Caco-2 (cell line): ENCODE measurements around the gene CFAP20. TPM values are rescaled to one million over a fixed set of nuclear protein-coding genes. Genes with fewer than 3 reads are reported as not detected.

Source experiments
- BruUV-seq: library from RNA; stranded (reverse); fragments of 400-500 nt; replicated peaks from 2 replicates; lab custom pipeline; 2021; lab: Mats Ljungman, UMichigan
- CTCF ChIA-PET: fragments of 300-600 bp; sonication (Branson Sonifier 250); formaldehyde crosslinking; loops from one replicate; lab custom pipeline; 2022; ENCODE audit warnings: antibody characterized with exemption; lab: Charles Lee
- POLR2A ChIA-PET: fragments of 300-600 bp; sonication (Branson Sonifier 250); formaldehyde crosslinking; loops from one replicate; lab custom pipeline; 2022; ENCODE audit warnings: antibody characterized with exemption; lab: Charles Lee
- DNase-seq, 2 experiments: peaks; one replicate each; pipeline versions ENCODE4 v3.0.0 to v3.0.0-alpha.2; 2020 to 2022
- H3K27me3 ChIP-seq: replicated peaks from 2 replicates; pipeline ENCODE4 v1.6.0; 2011; ENCODE audit warnings: low read length; ENCODE audit not compliant: control insufficient read depth, insufficient read depth
- H3K36me3 ChIP-seq: 2 replicates; pipeline ENCODE4 v1.5.1; 2011; ENCODE audit warnings: low read length; ENCODE audit not compliant: control insufficient read depth, insufficient read depth
- H3K4me1 ChIP-seq: fragments of 250-450 bp; sonication (Bioruptor Pico); 2 replicates; pipeline ENCODE4 v1.5.1; 2020; ENCODE audit warnings: mild to moderate bottlenecking
- H3K4me3 ChIP-seq: 2 replicates; pipeline ENCODE4 v1.5.1; 2011; ENCODE audit warnings: low read depth, mild to moderate bottlenecking, control low read depth, low read length
- H3K9me3 ChIP-seq: fragments of 250-450 bp; sonication (Bioruptor Pico); 2 replicates; pipeline ENCODE4 v1.5.1; 2020; ENCODE audit warnings: mild to moderate bottlenecking, moderate library complexity
- H3K27ac Mint-ChIP-seq: one replicate; pipeline ENCODE4 v1.8.0; 2022; ENCODE audit warnings: mixed read lengths; ENCODE audit not compliant: unreplicated experiment
- H3K27me3 Mint-ChIP-seq: one replicate; pipeline ENCODE4 v1.8.0; 2022; ENCODE audit warnings: mixed read lengths; ENCODE audit not compliant: insufficient read depth, unreplicated experiment
- H3K36me3 Mint-ChIP-seq: one replicate; pipeline ENCODE4 v1.8.0; 2022; ENCODE audit warnings: mild to moderate bottlenecking, mixed read lengths; ENCODE audit not compliant: insufficient read depth, unreplicated experiment
- H3K4me1 Mint-ChIP-seq: one replicate; pipeline ENCODE4 v1.8.0; 2022; ENCODE audit warnings: low read depth, mixed read lengths; ENCODE audit not compliant: unreplicated experiment
- H3K4me3 Mint-ChIP-seq: one replicate; pipeline ENCODE4 v1.8.0; 2022; ENCODE audit warnings: mild to moderate bottlenecking, moderate library complexity, mixed read lengths; ENCODE audit not compliant: unreplicated experiment
- H3K9me3 Mint-ChIP-seq: one replicate; pipeline ENCODE4 v1.8.0; 2022; ENCODE audit warnings: mixed read lengths; ENCODE audit not compliant: unreplicated experiment
- intact Hi-C: fragments of 100-400 bp; cut with micrococcal nuclease; formaldehyde crosslinking; loops from one replicate; pipeline ENCODE4 v1.10.0; 2022; ENCODE audit not compliant: unreplicated experiment
- total RNA-seq: library from RNA; stranded (reverse); gene quantifications from 2 replicates; pipeline ENCODE4 v1.2.3, GENCODE V29; 2022
- TF ChIP-seq, protein P1 (sequence below), 2 experiments: fragments of 200-600 bp in 1 of 2; IDR thresholded peaks; 1 replicate in 1 of 2; 2 replicates in 1 of 2; pipeline versions ENCODE4 v1.5.1 to v1.8.0; 2011 to 2022; ENCODE audit warnings: antibody characterized with exemption in 1 of 2, control low read depth in 1 of 2, inconsistent platforms in 1 of 2, low read depth in 1 of 2, low read length in 1 of 2, mild to moderate bottlenecking in 1 of 2, moderate library complexity in 1 of 2; ENCODE audit not compliant: insufficient read depth in 1 of 2, severe bottlenecking in 1 of 2, unreplicated experiment in 1 of 2

Gene CFAP20
- total RNA-seq, 1 experiment from 2014 or later, result 73.2 TPM

DNA sequence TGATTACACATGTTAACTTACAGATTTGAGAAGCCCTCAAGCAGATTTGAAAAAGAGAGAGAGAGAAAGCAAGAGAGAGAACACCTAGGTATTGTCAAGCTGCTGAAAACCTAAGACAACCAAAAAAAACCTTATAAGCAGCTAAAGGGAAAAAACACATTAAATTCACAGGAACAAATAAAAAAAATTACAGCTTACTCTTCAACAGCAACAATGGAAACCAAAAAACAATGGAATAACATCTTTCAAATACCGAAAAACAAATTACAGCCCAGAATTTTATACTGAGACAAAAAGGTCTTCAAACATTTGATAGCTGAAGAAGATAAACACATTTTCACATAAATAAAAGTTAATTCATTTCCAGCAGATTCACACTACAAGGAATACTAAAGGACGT is 8.4 kb upstream of the CFAP20 start:
- ChIA-PET POLR2A (no interaction called here), CTCF (no interaction called here)
- Mint-ChIP-seq H3K27me3 (peaks cover 6% of the 10 kb centered on the region), H3K36me3 (no peaks in the 10 kb centered on the region), H3K4me3 (no peak overlapping the region), H3K9me3 (peaks cover 40% of the 10 kb centered on the region), H3K27ac (no peak overlapping the region), H3K4me1 (no peaks in the 10 kb centered on the region)
- H3K4me1 ChIP-seq, result no peaks in the 10 kb centered on the region
- H3K4me3 ChIP-seq, result no peak overlapping the region
- peaks cover 9% of the 10 kb centered on the region; the same call in 1 of the 2 replicates for H3K9me3 ChIP-seq
- H3K27me3 ChIP-seq, result no peaks in the 10 kb centered on the region
- TF ChIP-seq, protein P1, sequence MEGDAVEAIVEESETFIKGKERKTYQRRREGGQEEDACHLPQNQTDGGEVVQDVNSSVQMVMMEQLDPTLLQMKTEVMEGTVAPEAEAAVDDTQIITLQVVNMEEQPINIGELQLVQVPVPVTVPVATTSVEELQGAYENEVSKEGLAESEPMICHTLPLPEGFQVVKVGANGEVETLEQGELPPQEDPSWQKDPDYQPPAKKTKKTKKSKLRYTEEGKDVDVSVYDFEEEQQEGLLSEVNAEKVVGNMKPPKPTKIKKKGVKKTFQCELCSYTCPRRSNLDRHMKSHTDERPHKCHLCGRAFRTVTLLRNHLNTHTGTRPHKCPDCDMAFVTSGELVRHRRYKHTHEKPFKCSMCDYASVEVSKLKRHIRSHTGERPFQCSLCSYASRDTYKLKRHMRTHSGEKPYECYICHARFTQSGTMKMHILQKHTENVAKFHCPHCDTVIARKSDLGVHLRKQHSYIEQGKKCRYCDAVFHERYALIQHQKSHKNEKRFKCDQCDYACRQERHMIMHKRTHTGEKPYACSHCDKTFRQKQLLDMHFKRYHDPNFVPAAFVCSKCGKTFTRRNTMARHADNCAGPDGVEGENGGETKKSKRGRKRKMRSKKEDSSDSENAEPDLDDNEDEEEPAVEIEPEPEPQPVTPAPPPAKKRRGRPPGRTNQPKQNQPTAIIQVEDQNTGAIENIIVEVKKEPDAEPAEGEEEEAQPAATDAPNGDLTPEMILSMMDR (IDR thresholded peaks at IDR 0.05; ENCODE audit: insufficient read depth in 1 of 2, low read depth in 1 of 2, low read length in 1 of 2, severe bottlenecking in 1 of 2, unreplicated experiment in 1 of 2), result no peak
- intact Hi-C loops, result no loop called here
- no peaks in the 10 kb centered on the region for H3K36me3 ChIP-seq
- DNase-seq, result no peak
- no TSS peak for BruUV-seq

DNA sequence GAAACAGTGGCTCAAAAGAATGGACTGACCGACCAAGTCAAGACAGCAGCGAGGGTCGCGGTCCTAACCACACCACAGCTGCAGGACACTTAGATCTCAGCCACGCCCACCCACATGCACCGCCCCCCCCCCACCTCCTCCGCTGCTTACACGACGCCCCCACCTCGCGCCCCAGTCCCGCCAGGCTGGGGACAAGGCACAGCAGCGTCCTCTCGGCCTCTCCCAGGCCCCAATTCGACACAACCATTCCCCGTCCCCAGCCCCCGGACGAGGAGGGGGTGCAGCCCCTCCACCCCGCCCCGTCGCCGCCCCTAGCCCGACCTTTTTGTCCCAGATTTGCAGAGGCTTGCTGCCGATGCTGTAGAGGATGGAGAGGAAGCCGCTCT is 477 bp downstream of the CFAP20 start:
- TF ChIP-seq, protein P1 (IDR thresholded peaks at IDR 0.05; ENCODE audit: insufficient read depth in 1 of 2, low read depth in 1 of 2, low read length in 1 of 2, severe bottlenecking in 1 of 2, unreplicated experiment in 1 of 2), result no peak
- Mint-ChIP-seq H3K36me3 (peaks cover 23% of the 10 kb centered on the region), H3K9me3 (no peaks in the 10 kb centered on the region), H3K27me3 (no peaks in the 10 kb centered on the region), H3K27ac (peak overlapping the region; percentile 49), H3K4me1 (peaks cover 27% of the 10 kb centered on the region), H3K4me3 (peak overlapping the region; percentile 68)
- Histone ChIP-seq H3K27me3 (no peaks in the 10 kb centered on the region), H3K36me3 (no peaks in the 10 kb centered on the region; the same call in 1 of the 2 replicates), H3K4me3 (peak overlapping the region; percentile 92), H3K4me1 (peaks cover 27% of the 10 kb centered on the region), H3K9me3 (no peaks in the 10 kb centered on the region)
- BruUV-seq, result no TSS peak
- intact Hi-C loops, result loop anchor here (1.0 to 5.0 kb wide), 6 partner anchors 7 to 331 kb away; a partner anchor contains a TSS
- ChIA-PET POLR2A (interaction anchor here (0.8 to 1.4 kb wide), 20 partner anchors 8 to 1418 kb away, joined by 3 to 59 read pairs (median 4); partner anchors contain the start of genes KATNB1, MMP15 and USB1), CTCF (interaction anchor here (0.5 to 1.4 kb wide), 11 partner anchors 8 to 359 kb away, joined by 3 to 12 read pairs (median 3); no protein-coding TSS in a partner anchor)
- DNase-seq, result no peak

DNA sequence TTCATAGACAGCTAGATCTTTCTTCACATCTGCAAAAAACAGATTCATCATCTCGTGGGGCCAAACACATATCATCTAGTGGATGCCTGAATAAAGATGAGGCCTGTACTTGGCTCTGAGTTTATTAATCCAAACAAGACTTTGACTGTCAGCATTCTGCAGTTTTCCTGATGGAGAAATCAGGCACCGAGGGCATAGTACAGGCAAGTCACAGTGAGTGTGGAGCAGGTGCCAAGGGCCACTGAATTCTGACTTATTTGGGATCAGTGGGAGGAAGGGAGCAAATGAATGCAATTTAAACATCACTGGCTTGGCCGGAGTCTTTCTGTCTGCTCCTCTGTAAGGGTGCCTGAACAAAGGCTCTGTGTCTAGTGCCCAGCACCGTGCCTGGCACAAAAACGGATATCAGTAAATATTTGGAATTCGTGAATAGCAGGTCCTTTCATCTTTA is 975 bp downstream of the CFAP20 start:
- H3K4me1 Mint-ChIP-seq, result peaks cover 30% of the 10 kb centered on the region
- no peaks in the 10 kb centered on the region; the same call in 1 of the 2 replicates for H3K36me3 ChIP-seq
- BruUV-seq, result TSS peak; percentile 37
- intact Hi-C loops, result loop anchor here (5.0 kb wide), 2 partner anchors 231 to 331 kb away; no protein-coding TSS in a partner anchor
- H3K9me3 Mint-ChIP-seq, result no peaks in the 10 kb centered on the region
- H3K9me3 ChIP-seq, result no peaks in the 10 kb centered on the region
- H3K36me3 Mint-ChIP-seq, result peaks cover 23% of the 10 kb centered on the region
- H3K27me3 Mint-ChIP-seq, result no peaks in the 10 kb centered on the region
- TF ChIP-seq, protein P1 (IDR thresholded peaks at IDR 0.05; ENCODE audit: insufficient read depth in 1 of 2, low read depth in 1 of 2, low read length in 1 of 2, severe bottlenecking in 1 of 2, unreplicated experiment in 1 of 2), result no peak
- H3K4me1 ChIP-seq, result peaks cover 29% of the 10 kb centered on the region
- no peaks in the 10 kb centered on the region for H3K27me3 ChIP-seq
- CTCF ChIA-PET, result interaction anchor here (0.6 to 1.2 kb wide), 2 partner anchors 31 to 104 kb away, joined by 3 to 6 read pairs; no protein-coding TSS in a partner anchor
- H3K4me3 ChIP-seq, result peak overlapping the region; percentile 92
- no peak for DNase-seq
- peak overlapping the region; percentile 49 for H3K27ac Mint-ChIP-seq
- peak overlapping the region; percentile 68 for H3K4me3 Mint-ChIP-seq
- POLR2A ChIA-PET, result interaction anchor here (0.8 to 1.6 kb wide), 3 partner anchors 102 to 1417 kb away, joined by 4 to 11 read pairs (median 6); partner anchors contain the start of gene MMP15
